NCI-H2196 (cell line): ENCODE results near the gene PNPLA1.

ENCODE experiments used
- DNase-seq: peaks from one replicate; lab custom pipeline; 2025; ENCODE audit not compliant: unreplicated experiment; lab: John Stamatoyannopoulos, UW

The PNPLA1 gene

GRCh38 chr6:36355819-36356218 is 86.0 kb downstream of the PNPLA1 start:
- no peak for DNase-seq

GRCh38 chr6:36357872-36358225 is 88.0 kb downstream of the PNPLA1 start:
- DNase-seq: no peak
